ENCODE measurements around the gene CCDC200. TPM values are rescaled to one million over a fixed set of nuclear protein-coding genes. Genes with fewer than 3 reads are reported as not detected.
A peak's percentile ranks its signal among the peaks of the same experiment; 100 is the strongest.

The CCDC200 gene
- total RNA-seq, 1 experiment from 2014 or later, result not detected

GRCh38 chr17:43216762-43217613 is 11.4 kb downstream of the CCDC200 start:
- Histone ChIP-seq H3K18ac (ENCODE audit: insufficient read length, low read depth, low read length) (no peak overlapping the region), H4K5ac (ENCODE audit: insufficient read length, low read depth, low read length) (no peak overlapping the region), H2BK120ac (ENCODE audit: low read depth, low read length, poor library complexity, severe bottlenecking) (no peak overlapping the region), H3K4me2 (ENCODE audit: insufficient read depth, insufficient read length, low read length) (no peak overlapping the region), H3K9me3 (ENCODE audit: control insufficient read depth, low read depth, low read length) (no peaks in the 10 kb centered on the region), H3K79me1 (ENCODE audit: insufficient read depth, low read depth, low read length, poor library complexity, severe bottlenecking) (no peaks in the 10 kb centered on the region), H4K20me1 (ENCODE audit: control insufficient read depth, insufficient read depth, insufficient read length) (no peaks in the 10 kb centered on the region), H3K9ac (ENCODE audit: extremely low read depth, insufficient read length, low read length) (no peak overlapping the region), H2BK15ac (ENCODE audit: low read depth, low read length) (no peak overlapping the region), H4K91ac (ENCODE audit: insufficient read length, low read depth, low read length) (no peak overlapping the region), H3K23ac (ENCODE audit: insufficient read length, low read depth, low read length) (no peak overlapping the region), H2BK12ac (ENCODE audit: insufficient read length, low read depth, low read length) (no peak overlapping the region), H2BK20ac (ENCODE audit: low read depth, low read length, poor library complexity, severe bottlenecking) (no peak overlapping the region), H3K27ac (ENCODE audit: insufficient read length, low read depth, low read length) (no peak overlapping the region), H2BK5ac (ENCODE audit: insufficient read length, low read length) (no peak overlapping the region), H3K56ac (ENCODE audit: insufficient read length, low read depth, low read length) (no peak overlapping the region), H4K8ac (replicated peaks; ENCODE audit: insufficient read length, low read depth, low read length) (no peak overlapping the region), H2AK5ac (ENCODE audit: insufficient read length, low read length) (no peak overlapping the region), H3K4me1 (ENCODE audit: insufficient read depth, low read length) (no peaks in the 10 kb centered on the region; the same call in 1 of the 2 replicates), H3T11ph (ENCODE audit: low read length) (no peak overlapping the region), H3K14ac (ENCODE audit: insufficient read depth, low read length) (no peak overlapping the region), H3K79me2 (ENCODE audit: insufficient read depth, low read length) (no peaks in the 10 kb centered on the region), H3K4ac (ENCODE audit: low read depth, low read length) (no peak overlapping the region), H3K23me2 (ENCODE audit: insufficient read length, low read depth, low read length, poor library complexity, severe bottlenecking) (peaks cover 4% of the 10 kb centered on the region), H3K27me3 (ENCODE audit: insufficient read depth, low read length) (no peaks in the 10 kb centered on the region), H2AFZ (ENCODE audit: low read length) (no peak overlapping the region)
- H3K4me1 Mint-ChIP-seq, result peaks cover 12% of the 10 kb centered on the region in 2 experiments
- no peak for DNase-seq
- no peak for TF ChIP-seq CTCF (conservative IDR thresholded peaks at IDR 0.05)
- peaks cover 1 to 12% (median 8%) of the 10 kb centered on the region in 3 experiments; a peak in 6 of 7 replicates for H3K36me3 Mint-ChIP-seq (ENCODE audit: insufficient read depth in 1 of 3, low read depth in 3 of 3)
- no peaks in the 10 kb centered on the region; the same call in 1 of the 2 replicates for H3K27me3 Mint-ChIP-seq (ENCODE audit: low read depth)
- peak overlapping the region in 1 of 3 experiments; percentile 37; a peak in 1 of 7 replicates for H3K27ac Mint-ChIP-seq
- no peaks in the 10 kb centered on the region for H3K9me3 Mint-ChIP-seq
- WGBS (ENCODE audit: extremely low coverage, insufficient read length, low lambda C conversion rate), result no CpG with 5 or more reads among the region's 4 CpGs
- no peak overlapping the region for H3K4me3 Mint-ChIP-seq
